A549 treated with Hydrocortisone at 1 μM for 4 hours (cell line): ENCODE measurements around the gene RPP21. TPM values are rescaled to one million over a fixed set of nuclear protein-coding genes. Genes with fewer than 3 reads are reported as not detected.

Source experiments
- total RNA-seq: library from RNA; stranded (reverse); fragments of 200-300 nt; extraction: Qiagen RNA extraction; gene quantifications from 5 replicates; pipeline ENCODE4 v1.2.3, GENCODE V29; 2022

Gene RPP21
- total RNA-seq: 50.6 to 75.7 TPM (median 66.9 TPM) in 5 replicates

GRCh38 chr6:30344868-30345671 is at the start of gene RPP21:
TSS of gene RPP21 (plus strand) at chr6:30345156. CDS start at chr6:30345172, 16 bp downstream.

GRCh38 chr6:30326526-30327231 is 18.3 kb upstream of the RPP21 start, which contains the start of gene TRIM39:
TSS of gene TRIM39 (plus strand) at chr6:30326927. CDS start at chr6:30329318, 2,391 bp downstream.

Other genes starting within 250 kb of the RPP21 start
- 0.56 to 0.85 TPM (median 0.63 TPM) in 5 replicates for gene TRIM31, start 232.1 kb upstream of the RPP21 start, total RNA-seq
- gene TRIM40, start 209.0 kb upstream of the RPP21 start, total RNA-seq: not detected in 5 replicates
- not detected in 5 replicates for gene TRIM10, start 183.9 kb upstream of the RPP21 start, total RNA-seq
- not detected in 5 replicates for gene TRIM15, start 181.6 kb upstream of the RPP21 start, total RNA-seq
- gene TRIM26, start 131.8 kb upstream of the RPP21 start, total RNA-seq: 24.5 to 31.0 TPM (median 25.9 TPM) in 5 replicates
- 6.8 to 8.2 TPM (median 7.2 TPM) in 5 replicates for gene TRIM39, start 18.2 kb upstream of the RPP21 start, total RNA-seq
- 56.6 to 65.3 TPM (median 57.4 TPM) in 5 replicates for gene HLA-E, start 144.4 kb downstream of the RPP21 start, total RNA-seq
- 26.6 to 34.8 TPM (median 32.4 TPM) in 5 replicates for gene GNL1, start 211.3 kb downstream of the RPP21 start, total RNA-seq
- 15.2 to 17.2 TPM (median 16.4 TPM) in 5 replicates for gene PRR3, start 212.1 kb downstream of the RPP21 start, total RNA-seq
- gene ABCF1, start 226.3 kb downstream of the RPP21 start, total RNA-seq: 45.1 to 64.6 TPM (median 49.2 TPM) in 5 replicates